Mucosa of gallbladder (tissue), 1 donor: ENCODE results near the gene CNTNAP2. TPM values are rescaled to one million over a fixed set of nuclear protein-coding genes. Genes with fewer than 3 reads are reported as not detected.
"Not testable (repeated sequence)": the region's sequence is repeated elsewhere in the genome, so short reads cannot be mapped to it uniquely, and the experiment has no call there.

Experiments
- DNase-seq: peaks from one replicate; pipeline ENCODE4 v3.0.0-alpha.2; 2020; ENCODE audit warnings: low spot score
- total RNA-seq: library from RNA; stranded (reverse); gene quantifications from one replicate; pipeline ENCODE4 v1.2.1, GENCODE V29; 2021
- donor health status: DM: no; HTN: no; CAD: no.

Gene CNTNAP2
- total RNA-seq, 1 donor from 2014 or later = 1.6 TPM

GRCh38 chr7:147567043-147567442 is 1450.4 kb downstream of the CNTNAP2 start:
- no peak for DNase-seq

- DNase-seq = no peak
Observed at GRCh38 chr7:147569116-147569913, 1452.7 kb downstream of the CNTNAP2 start.

GRCh38 chr7:147570390-147570789 is 1453.8 kb downstream of the CNTNAP2 start:
- DNase-seq = no peak

GRCh38 chr7:147571436-147572185 is 1455.0 kb downstream of the CNTNAP2 start:
- no peak for DNase-seq

- no peak for DNase-seq
Observed at GRCh38 chr7:147578196-147578595, 1461.6 kb downstream of the CNTNAP2 start.

GRCh38 chr7:147579148-147579547 is 1462.5 kb downstream of the CNTNAP2 start:
- DNase-seq = no peak

GRCh38 chr7:147584771-147585193 is 1468.2 kb downstream of the CNTNAP2 start:
- no peak for DNase-seq

GRCh38 chr7:147586110-147586509 is 1469.5 kb downstream of the CNTNAP2 start:
- DNase-seq = no peak

- no peak for DNase-seq
Observed at GRCh38 chr7:147586526-147586925, 1469.9 kb downstream of the CNTNAP2 start.

GRCh38 chr7:147593271-147594057 is 1476.9 kb downstream of the CNTNAP2 start:
- DNase-seq = no peak

GRCh38 chr7:147595042-147595441 is 1478.4 kb downstream of the CNTNAP2 start:
- no peak for DNase-seq

- not testable (repeated sequence) for DNase-seq
Observed at GRCh38 chr7:147598687-147599086, 1482.1 kb downstream of the CNTNAP2 start.

GRCh38 chr7:147605323-147605722 is 1488.7 kb downstream of the CNTNAP2 start:
- no peak for DNase-seq

- DNase-seq = no peak
Observed at GRCh38 chr7:147607157-147607800, 1490.7 kb downstream of the CNTNAP2 start.

- no peak for DNase-seq
Observed at GRCh38 chr7:147611431-147611830, 1494.8 kb downstream of the CNTNAP2 start.

- DNase-seq = no peak
Observed at GRCh38 chr7:147635288-147635687, 1518.7 kb downstream of the CNTNAP2 start.

GRCh38 chr7:147636553-147636952 is 1520.0 kb downstream of the CNTNAP2 start:
- no peak for DNase-seq

- DNase-seq = no peak
Observed at GRCh38 chr7:147638566-147638965, 1522.0 kb downstream of the CNTNAP2 start.

- no peak for DNase-seq
Observed at GRCh38 chr7:147639037-147639436, 1522.4 kb downstream of the CNTNAP2 start.

- DNase-seq = no peak
Observed at GRCh38 chr7:147639751-147640150, 1523.2 kb downstream of the CNTNAP2 start.

GRCh38 chr7:147640821-147641220 is 1524.2 kb downstream of the CNTNAP2 start:
- no peak for DNase-seq

- DNase-seq = peak; percentile 69
Observed at GRCh38 chr7:147646568-147646967, 1530.0 kb downstream of the CNTNAP2 start.
